ENCODE measurements around the gene ELOB.

ELOB gene

DNA sequence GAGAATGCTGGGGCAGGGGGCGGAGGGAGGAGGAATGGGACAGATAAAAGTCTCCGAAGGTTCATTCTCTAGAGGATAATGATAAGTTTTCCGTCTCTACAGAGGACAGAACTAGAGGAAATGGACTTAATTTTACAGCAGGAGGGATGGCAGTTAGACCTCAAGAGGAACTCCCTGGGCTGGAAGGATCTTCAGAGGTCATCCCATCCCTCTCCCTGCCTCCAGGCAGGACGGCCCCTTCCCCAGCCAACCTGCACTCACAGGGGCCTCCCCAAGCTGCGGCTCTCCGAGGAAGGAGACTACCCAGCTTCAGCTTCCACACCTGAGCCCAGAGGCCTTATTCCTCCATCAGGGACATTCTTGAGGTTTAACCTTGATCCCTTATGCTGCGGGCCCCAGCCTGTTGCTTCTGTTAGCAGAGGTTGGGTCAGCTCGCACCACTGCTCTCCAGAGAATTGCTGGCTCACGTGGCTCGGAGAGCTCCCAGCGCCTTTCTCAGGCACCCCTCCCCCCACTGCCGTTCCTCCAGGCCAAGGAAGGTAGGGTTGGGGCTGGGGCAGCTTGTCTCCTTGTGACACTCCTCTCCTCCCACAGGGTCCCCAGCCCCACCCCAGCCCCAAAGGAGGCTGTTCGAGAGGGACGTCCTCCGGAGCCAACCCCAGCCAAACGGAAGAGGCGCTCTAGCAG lies 8.5 kb downstream of the ELOB start:
- Histone ChIP-seq H3K36me3 (ENCODE audit: control insufficient read depth in 5 of 5, insufficient read depth in 5 of 5, low read length in 5 of 5) (peaks cover 9 to 100% (median 98%) of the 10 kb centered on the region in 5 donors), H3K27ac (ENCODE audit: low read depth, low read length) (no peak overlapping the region)

DNA sequence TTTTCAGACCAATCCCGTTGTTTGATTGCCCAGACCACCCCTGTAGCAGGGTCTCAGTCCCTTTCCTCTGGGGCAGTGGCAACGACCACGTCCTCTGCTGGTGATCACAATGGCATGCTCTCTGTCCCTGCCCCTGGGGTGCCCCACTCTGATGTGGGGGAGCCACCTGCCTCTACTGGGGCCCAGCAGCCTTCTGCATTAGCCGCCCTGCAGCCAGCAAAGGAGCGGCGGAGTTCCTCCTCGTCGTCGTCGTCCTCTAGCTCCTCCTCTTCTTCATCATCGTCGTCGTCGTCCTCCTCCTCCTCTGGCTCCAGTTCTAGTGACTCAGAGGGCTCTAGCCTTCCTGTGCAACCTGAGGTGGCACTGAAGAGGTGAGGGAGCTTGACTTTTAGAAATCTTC lies 9.2 kb downstream of the ELOB start:
- Histone ChIP-seq H3K27me3 (ENCODE audit: control insufficient read depth in 5 of 5, insufficient read depth in 4 of 5, low read length in 5 of 5) (no peaks in the 10 kb centered on the region), H3K9ac (ENCODE audit: low read length in 5 of 5) (no peak overlapping the region), H3K9me3 (ENCODE audit: control insufficient read depth in 5 of 5, low read length in 5 of 5) (no peaks in the 10 kb centered on the region), H3K36me3 (ENCODE audit: control insufficient read depth in 5 of 5, insufficient read depth in 5 of 5, low read length in 5 of 5) (peaks cover 12 to 100% (median 98%) of the 10 kb centered on the region in 5 donors), H3K27ac (ENCODE audit: low read depth, low read length) (no peak overlapping the region), H3K4me3 (ENCODE audit: low read depth in 1 of 5, low read length in 5 of 5) (no peak overlapping the region), H3K4me1 (ENCODE audit: control insufficient read depth in 5 of 5, insufficient read depth in 5 of 5, low read length in 5 of 5) (peaks cover 3 to 42% (median 28%) of the 10 kb centered on the region in 5 donors)

More for the DNA sequence above, 8.5 kb downstream of the ELOB start:
- H3K9me3 ChIP-seq (ENCODE audit: control insufficient read depth in 5 of 5, low read length in 5 of 5): no peaks in the 10 kb centered on the region
- H3K4me1 ChIP-seq (ENCODE audit: control insufficient read depth in 5 of 5, insufficient read depth in 5 of 5, low read length in 5 of 5): peaks cover 3 to 45% (median 29%) of the 10 kb centered on the region in 5 donors
- no peaks in the 10 kb centered on the region for H3K27me3 ChIP-seq (ENCODE audit: control insufficient read depth in 5 of 5, insufficient read depth in 4 of 5, low read length in 5 of 5)
- H3K4me3 ChIP-seq (ENCODE audit: low read depth in 1 of 5, low read length in 5 of 5): no peak overlapping the region
- H3K9ac ChIP-seq (ENCODE audit: low read length in 5 of 5): peak overlapping the region in 1 of 5 donors; percentile 9

DNA sequence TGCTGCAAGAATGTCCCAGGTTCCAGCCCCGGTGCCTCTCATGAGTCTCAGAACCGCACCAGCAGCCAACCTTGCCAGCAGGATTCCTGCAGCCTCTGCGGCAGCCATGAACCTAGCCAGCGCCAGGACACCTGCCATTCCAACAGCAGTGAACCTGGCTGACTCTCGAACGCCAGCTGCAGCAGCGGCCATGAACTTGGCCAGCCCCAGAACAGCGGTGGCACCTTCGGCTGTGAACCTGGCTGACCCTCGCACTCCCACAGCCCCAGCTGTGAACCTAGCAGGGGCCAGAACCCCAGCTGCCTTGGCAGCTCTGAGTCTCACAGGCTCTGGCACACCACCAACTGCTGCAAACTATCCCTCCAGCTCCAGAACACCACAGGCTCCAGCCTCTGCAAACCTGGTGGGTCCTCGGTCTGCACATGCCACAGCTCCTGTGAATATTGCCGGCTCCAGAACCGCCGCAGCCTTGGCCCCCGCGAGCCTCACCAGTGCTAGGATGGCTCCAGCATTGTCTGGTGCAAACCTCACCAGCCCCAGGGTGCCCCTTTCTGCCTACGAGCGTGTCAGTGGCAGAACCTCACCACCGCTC lies 9.8 kb downstream of the ELOB start:
- no peak overlapping the region for H3K9ac ChIP-seq (ENCODE audit: low read length in 5 of 5)
- peaks cover 3 to 42% (median 26%) of the 10 kb centered on the region in 5 donors for H3K4me1 ChIP-seq (ENCODE audit: control insufficient read depth in 5 of 5, insufficient read depth in 5 of 5, low read length in 5 of 5)
- peaks cover 12 to 100% (median 100%) of the 10 kb centered on the region in 5 donors for H3K36me3 ChIP-seq (ENCODE audit: control insufficient read depth in 5 of 5, insufficient read depth in 5 of 5, low read length in 5 of 5)

DNA sequence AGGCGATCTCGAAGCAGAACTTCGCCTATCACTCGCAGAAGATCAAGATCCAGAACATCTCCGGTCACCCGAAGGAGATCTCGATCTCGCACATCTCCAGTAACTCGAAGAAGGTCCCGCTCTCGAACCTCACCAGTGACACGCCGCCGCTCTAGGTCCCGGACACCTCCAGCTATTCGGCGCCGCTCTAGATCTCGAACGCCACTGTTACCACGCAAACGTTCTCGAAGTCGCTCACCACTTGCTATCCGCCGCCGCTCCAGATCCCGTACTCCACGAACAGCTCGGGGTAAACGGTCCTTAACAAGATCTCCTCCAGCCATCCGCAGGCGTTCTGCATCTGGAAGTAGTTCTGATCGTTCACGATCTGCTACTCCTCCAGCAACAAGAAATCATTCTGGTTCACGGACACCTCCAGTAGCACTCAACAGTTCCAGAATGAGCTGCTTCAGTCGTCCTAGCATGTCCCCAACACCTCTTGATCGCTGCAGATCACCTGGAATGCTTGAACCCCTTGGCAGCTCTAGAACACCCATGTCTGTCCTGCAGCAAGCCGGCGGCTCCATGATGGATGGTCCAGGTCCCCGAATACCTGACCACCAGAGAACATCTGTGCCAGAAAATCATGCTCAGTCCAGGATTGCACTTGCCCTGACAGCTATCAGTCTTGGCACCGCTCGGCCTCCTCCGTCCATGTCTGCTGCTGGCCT lies 10.5 kb downstream of the ELOB start:
- Histone ChIP-seq H3K36me3 (ENCODE audit: control insufficient read depth in 5 of 5, insufficient read depth in 5 of 5, low read length in 5 of 5) (peaks cover 12 to 100% (median 100%) of the 10 kb centered on the region in 5 donors), H3K4me3 (ENCODE audit: low read depth in 1 of 5, low read length in 5 of 5) (no peak overlapping the region), H3K9me3 (ENCODE audit: control insufficient read depth in 5 of 5, low read length in 5 of 5) (no peaks in the 10 kb centered on the region), H3K27me3 (ENCODE audit: control insufficient read depth in 5 of 5, insufficient read depth in 4 of 5, low read length in 5 of 5) (no peaks in the 10 kb centered on the region), H3K9ac (ENCODE audit: low read length in 5 of 5) (no peak overlapping the region), H3K27ac (ENCODE audit: low read depth, low read length) (no peak overlapping the region), H3K4me1 (ENCODE audit: control insufficient read depth in 5 of 5, insufficient read depth in 5 of 5, low read length in 5 of 5) (peaks cover 3 to 41% (median 26%) of the 10 kb centered on the region in 5 donors)

More for the DNA sequence above, 9.8 kb downstream of the ELOB start:
- Histone ChIP-seq H3K27me3 (ENCODE audit: control insufficient read depth in 5 of 5, insufficient read depth in 4 of 5, low read length in 5 of 5) (no peaks in the 10 kb centered on the region), H3K4me3 (ENCODE audit: low read depth in 1 of 5, low read length in 5 of 5) (no peak overlapping the region), H3K27ac (ENCODE audit: low read depth, low read length) (no peak overlapping the region), H3K9me3 (ENCODE audit: control insufficient read depth in 5 of 5, low read length in 5 of 5) (no peaks in the 10 kb centered on the region)

DNA sequence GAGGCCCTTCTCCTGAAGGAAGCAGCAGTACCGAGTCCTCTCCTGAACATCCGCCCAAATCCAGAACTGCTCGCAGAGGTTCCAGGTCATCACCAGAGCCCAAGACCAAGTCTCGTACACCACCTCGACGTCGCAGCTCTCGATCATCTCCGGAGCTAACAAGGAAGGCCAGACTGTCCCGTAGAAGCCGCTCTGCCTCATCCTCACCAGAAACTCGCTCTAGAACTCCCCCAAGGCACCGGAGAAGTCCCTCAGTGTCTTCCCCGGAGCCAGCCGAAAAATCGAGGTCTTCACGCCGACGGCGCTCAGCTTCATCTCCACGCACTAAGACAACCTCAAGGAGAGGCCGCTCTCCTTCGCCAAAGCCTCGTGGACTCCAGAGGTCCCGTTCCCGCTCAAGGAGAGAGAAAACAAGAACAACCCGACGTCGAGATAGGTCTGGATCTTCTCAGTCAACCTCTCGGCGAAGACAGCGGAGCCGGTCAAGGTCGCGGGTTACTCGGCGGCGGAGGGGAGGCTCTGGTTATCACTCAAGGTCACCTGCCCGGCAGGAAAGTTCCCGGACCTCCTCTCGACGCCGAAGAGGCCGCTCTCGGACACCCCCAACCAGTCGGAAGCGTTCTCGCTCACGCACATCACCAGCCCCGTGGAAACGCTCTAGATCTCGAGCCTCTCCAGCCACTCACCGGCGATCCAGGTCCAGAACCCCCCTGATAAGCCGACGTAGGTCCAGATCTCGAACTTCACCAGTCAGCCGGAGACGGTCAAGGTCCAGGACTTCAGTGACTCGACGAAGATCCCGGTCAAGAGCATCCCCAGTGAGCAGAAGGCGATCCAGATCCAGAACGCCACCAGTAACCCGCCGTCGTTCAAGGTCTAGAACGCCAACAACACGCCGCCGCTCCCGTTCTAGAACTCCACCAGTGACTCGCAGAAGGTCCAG lies 11.3 kb downstream of the ELOB start:
- H3K4me3 ChIP-seq (ENCODE audit: low read depth in 1 of 5, low read length in 5 of 5): no peak overlapping the region
- H3K4me1 ChIP-seq (ENCODE audit: control insufficient read depth in 5 of 5, insufficient read depth in 5 of 5, low read length in 5 of 5): peaks cover 3 to 36% (median 26%) of the 10 kb centered on the region in 5 donors
- no peaks in the 10 kb centered on the region for H3K27me3 ChIP-seq (ENCODE audit: control insufficient read depth in 5 of 5, insufficient read depth in 4 of 5, low read length in 5 of 5)
- H3K9me3 ChIP-seq (ENCODE audit: control insufficient read depth in 5 of 5, low read length in 5 of 5): no peaks in the 10 kb centered on the region
- no peak overlapping the region for H3K27ac ChIP-seq (ENCODE audit: low read depth, low read length)
- peaks cover 18 to 100% (median 100%) of the 10 kb centered on the region in 5 donors for H3K36me3 ChIP-seq (ENCODE audit: control insufficient read depth in 5 of 5, insufficient read depth in 5 of 5, low read length in 5 of 5)
- no peak overlapping the region for H3K9ac ChIP-seq (ENCODE audit: low read length in 5 of 5)

DNA sequence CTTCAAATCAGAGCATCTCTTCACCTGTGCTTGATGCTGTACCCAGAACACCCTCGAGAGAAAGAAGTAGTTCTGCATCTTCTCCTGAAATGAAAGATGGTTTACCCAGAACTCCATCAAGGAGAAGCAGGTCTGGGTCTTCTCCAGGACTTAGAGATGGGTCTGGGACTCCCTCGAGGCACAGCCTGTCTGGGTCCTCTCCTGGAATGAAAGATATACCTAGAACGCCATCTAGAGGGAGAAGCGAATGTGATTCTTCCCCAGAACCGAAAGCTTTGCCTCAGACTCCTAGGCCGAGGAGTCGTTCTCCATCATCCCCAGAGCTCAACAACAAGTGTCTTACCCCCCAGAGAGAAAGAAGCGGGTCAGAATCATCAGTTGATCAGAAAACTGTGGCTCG lies 12.4 kb downstream of the ELOB start:
- H3K4me3 ChIP-seq (ENCODE audit: low read depth in 1 of 5, low read length in 5 of 5): no peak overlapping the region
- no peak overlapping the region for H3K9ac ChIP-seq (ENCODE audit: low read length in 5 of 5)
- peaks cover 3 to 32% (median 26%) of the 10 kb centered on the region in 5 donors for H3K4me1 ChIP-seq (ENCODE audit: control insufficient read depth in 5 of 5, insufficient read depth in 5 of 5, low read length in 5 of 5)
- H3K27me3 ChIP-seq (ENCODE audit: control insufficient read depth in 5 of 5, insufficient read depth in 4 of 5, low read length in 5 of 5): no peaks in the 10 kb centered on the region
- H3K9me3 ChIP-seq (ENCODE audit: control insufficient read depth in 5 of 5, low read length in 5 of 5): no peaks in the 10 kb centered on the region
- H3K27ac ChIP-seq (ENCODE audit: low read depth, low read length): no peak overlapping the region
- H3K36me3 ChIP-seq (ENCODE audit: control insufficient read depth in 5 of 5, insufficient read depth in 5 of 5, low read length in 5 of 5): peaks cover 23 to 100% (median 100%) of the 10 kb centered on the region in 5 donors

DNA sequence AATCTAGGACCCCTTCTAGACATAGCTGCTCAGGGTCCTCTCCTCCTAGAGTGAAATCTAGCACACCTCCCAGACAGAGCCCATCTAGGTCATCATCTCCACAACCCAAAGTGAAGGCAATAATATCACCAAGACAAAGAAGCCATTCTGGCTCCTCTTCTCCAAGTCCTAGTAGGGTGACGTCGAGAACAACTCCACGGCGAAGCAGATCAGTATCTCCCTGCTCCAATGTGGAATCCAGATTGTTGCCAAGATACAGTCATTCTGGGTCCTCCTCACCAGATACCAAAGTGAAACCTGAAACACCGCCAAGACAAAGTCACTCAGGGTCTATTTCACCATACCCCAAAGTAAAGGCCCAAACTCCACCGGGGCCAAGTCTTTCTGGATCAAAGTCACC lies 13.9 kb downstream of the ELOB start:
- H3K9me3 ChIP-seq (ENCODE audit: control insufficient read depth in 5 of 5, low read length in 5 of 5): no peaks in the 10 kb centered on the region
- no peak overlapping the region for H3K27ac ChIP-seq (ENCODE audit: low read depth, low read length)
- no peak overlapping the region for H3K4me3 ChIP-seq (ENCODE audit: low read depth in 1 of 5, low read length in 5 of 5)
- peaks cover 1 to 17% (median 14%) of the 10 kb centered on the region in 5 donors for H3K4me1 ChIP-seq (ENCODE audit: control insufficient read depth in 5 of 5, insufficient read depth in 5 of 5, low read length in 5 of 5)
- H3K27me3 ChIP-seq (ENCODE audit: control insufficient read depth in 5 of 5, insufficient read depth in 4 of 5, low read length in 5 of 5): no peaks in the 10 kb centered on the region
- H3K9ac ChIP-seq (ENCODE audit: low read length in 5 of 5): no peak overlapping the region
- H3K36me3 ChIP-seq (ENCODE audit: control insufficient read depth in 5 of 5, insufficient read depth in 5 of 5, low read length in 5 of 5): peaks cover 34 to 100% (median 100%) of the 10 kb centered on the region in 5 donors

DNA sequence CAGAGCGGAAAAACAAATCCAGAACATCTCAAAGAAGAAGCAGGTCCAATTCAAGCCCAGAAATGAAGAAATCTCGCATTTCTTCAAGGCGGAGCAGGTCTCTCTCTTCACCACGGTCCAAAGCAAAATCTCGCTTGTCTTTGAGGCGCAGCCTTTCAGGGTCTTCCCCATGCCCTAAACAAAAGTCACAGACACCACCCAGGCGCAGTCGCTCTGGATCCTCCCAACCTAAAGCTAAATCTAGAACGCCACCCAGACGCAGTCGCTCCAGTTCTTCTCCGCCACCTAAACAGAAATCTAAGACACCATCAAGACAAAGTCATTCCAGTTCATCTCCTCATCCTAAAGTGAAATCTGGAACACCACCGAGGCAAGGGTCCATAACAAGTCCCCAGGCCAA lies 14.4 kb downstream of the ELOB start:
- H3K4me3 ChIP-seq (ENCODE audit: low read depth in 1 of 5, low read length in 5 of 5): no peak overlapping the region
- no peaks in the 10 kb centered on the region for H3K9me3 ChIP-seq (ENCODE audit: control insufficient read depth in 5 of 5, low read length in 5 of 5)
- peaks cover 34 to 100% (median 100%) of the 10 kb centered on the region in 5 donors for H3K36me3 ChIP-seq (ENCODE audit: control insufficient read depth in 5 of 5, insufficient read depth in 5 of 5, low read length in 5 of 5)
- H3K27ac ChIP-seq (ENCODE audit: low read depth, low read length): no peak overlapping the region
- peaks cover 1 to 15% (median 9%) of the 10 kb centered on the region in 5 donors for H3K4me1 ChIP-seq (ENCODE audit: control insufficient read depth in 5 of 5, insufficient read depth in 5 of 5, low read length in 5 of 5)
- no peak overlapping the region for H3K9ac ChIP-seq (ENCODE audit: low read length in 5 of 5)
- no peaks in the 10 kb centered on the region for H3K27me3 ChIP-seq (ENCODE audit: control insufficient read depth in 5 of 5, insufficient read depth in 4 of 5, low read length in 5 of 5)

DNA sequence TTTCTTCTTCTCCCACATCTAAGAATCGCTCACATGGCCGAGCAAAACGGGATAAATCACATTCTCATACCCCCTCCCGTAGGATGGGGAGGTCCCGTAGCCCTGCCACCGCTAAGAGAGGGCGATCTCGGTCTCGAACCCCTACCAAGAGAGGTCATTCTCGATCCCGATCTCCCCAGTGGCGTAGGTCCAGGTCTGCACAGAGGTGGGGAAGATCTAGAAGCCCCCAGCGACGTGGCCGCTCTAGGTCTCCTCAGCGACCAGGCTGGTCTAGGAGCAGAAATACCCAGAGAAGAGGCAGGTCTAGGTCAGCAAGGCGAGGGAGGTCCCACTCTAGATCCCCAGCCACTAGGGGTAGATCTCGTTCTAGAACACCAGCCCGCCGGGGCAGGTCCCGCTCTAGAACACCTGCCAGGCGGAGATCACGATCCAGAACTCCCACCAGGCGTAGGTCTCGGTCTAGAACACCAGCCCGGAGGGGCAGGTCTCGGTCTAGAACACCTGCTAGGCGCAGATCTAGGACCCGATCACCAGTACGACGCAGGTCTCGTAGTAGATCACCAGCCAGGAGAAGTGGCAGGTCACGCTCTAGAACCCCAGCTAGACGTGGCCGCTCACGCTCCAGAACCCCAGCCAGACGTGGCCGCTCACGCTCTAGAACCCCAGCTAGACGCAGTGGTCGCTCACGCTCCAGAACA lies 15.0 kb downstream of the ELOB start:
- no peak overlapping the region for H3K4me3 ChIP-seq (ENCODE audit: low read depth in 1 of 5, low read length in 5 of 5)
- H3K9ac ChIP-seq (ENCODE audit: low read length in 5 of 5): no peak overlapping the region
- peaks cover 34 to 100% (median 98%) of the 10 kb centered on the region in 5 donors for H3K36me3 ChIP-seq (ENCODE audit: control insufficient read depth in 5 of 5, insufficient read depth in 5 of 5, low read length in 5 of 5)
- H3K9me3 ChIP-seq (ENCODE audit: control insufficient read depth in 5 of 5, low read length in 5 of 5): no peaks in the 10 kb centered on the region
- no peaks in the 10 kb centered on the region for H3K27me3 ChIP-seq (ENCODE audit: control insufficient read depth in 5 of 5, insufficient read depth in 4 of 5, low read length in 5 of 5)
- no peak overlapping the region for H3K27ac ChIP-seq (ENCODE audit: low read depth, low read length)
- peaks cover 3 to 18% (median 10%) of the 10 kb centered on the region in 5 donors for H3K4me1 ChIP-seq (ENCODE audit: control insufficient read depth in 5 of 5, insufficient read depth in 5 of 5, low read length in 5 of 5)

All from subcutaneous abdominal adipose tissue (tissue), 5 donors.